GM12878 (cell line): Measurements from ENCODE around the gene CCDC39.

ENCODE experiments used
- ASH2L ChIP-seq: fragments of 300-600, 200-600 bp; sonication (generic); IDR thresholded peaks from 2 replicates; pipeline ENCODE4 v1.6.1; 2017; ENCODE audit warnings: low read depth, mild to moderate bottlenecking, borderline replicate concordance
- CBX5 ChIP-seq: sonication (generic); IDR thresholded peaks from 2 replicates; pipeline ENCODE4 v1.6.1; 2016; ENCODE audit warnings: low read depth, moderate library complexity, mild to moderate bottlenecking, inconsistent platforms
- CEBPB ChIP-seq, 2 experiments: fragments of 150-350 bp in 1 of 2; IDR thresholded peaks; 2 replicates each; pipeline ENCODE4 v1.6.1; 2012 to 2014; ENCODE audit warnings: low read depth in 2 of 2, low read length in 2 of 2, borderline replicate concordance in 1 of 2, inconsistent platforms in 1 of 2
- EP300 ChIP-seq, 2 experiments: fragments of 150-350 bp in 1 of 2; IDR thresholded peaks; 2 replicates each; pipeline ENCODE4 v1.6.1; 2011 to 2012; ENCODE audit warnings: low read depth in 2 of 2, low read length in 2 of 2, borderline replicate concordance in 1 of 2, improper control_type of control experiment in 1 of 2, inconsistent platforms in 1 of 2; ENCODE audit not compliant: control insufficient read depth in 1 of 2
- MYB ChIP-seq: fragments of 150-350 bp; IDR thresholded peaks from 2 replicates; pipeline ENCODE4 v1.6.1; 2014; ENCODE audit warnings: mild to moderate bottlenecking, low read depth, low read length, borderline replicate concordance
- POLR2AphosphoS5 ChIP-seq: IDR thresholded peaks from 2 replicates; pipeline ENCODE4 v1.6.1; 2011; ENCODE audit warnings: mild to moderate bottlenecking, low read length, inconsistent platforms
- RFX5 ChIP-seq: IDR thresholded peaks from 2 replicates; pipeline ENCODE4 v1.6.1; 2011; ENCODE audit warnings: low read depth, low read length, improper control_type of control experiment
- SIN3A ChIP-seq: IDR thresholded peaks from 2 replicates; pipeline ENCODE4 v1.6.1; 2012; ENCODE audit warnings: low read depth, low read length, improper control_type of control experiment
- ZSCAN29 ChIP-seq: fragments of 450-650 bp; IDR thresholded peaks from 2 replicates; pipeline ENCODE4 v1.6.1; 2017; ENCODE audit warnings: mild to moderate bottlenecking, moderate library complexity
- TF ChIP-seq, protein P1 (sequence below): IDR thresholded peaks from 2 replicates; pipeline ENCODE4 v1.6.1; 2012; ENCODE audit warnings: low read depth, low read length, improper control_type of control experiment
- TF ChIP-seq, protein P2 (sequence below), 3 experiments: IDR thresholded peaks in 2 of 3; conservative IDR thresholded peaks in 1 of 3; 2 replicates each; pipeline ENCODE4 v1.5.1; 2011; ENCODE audit warnings: low read depth in 3 of 3, low read length in 3 of 3, mild to moderate bottlenecking in 3 of 3, control low read depth in 2 of 3, moderate library complexity in 2 of 3, inconsistent platforms in 1 of 3, mixed read lengths in 1 of 3; ENCODE audit not compliant: control insufficient read depth in 2 of 3, insufficient read depth in 1 of 3; ENCODE audit errors: extremely low read depth in 1 of 3
- TF ChIP-seq, protein P3 (sequence below): IDR thresholded peaks from 2 replicates; pipeline ENCODE4 v1.6.1; 2012; ENCODE audit warnings: low read depth, low read length, improper control_type of control experiment

DNA sequence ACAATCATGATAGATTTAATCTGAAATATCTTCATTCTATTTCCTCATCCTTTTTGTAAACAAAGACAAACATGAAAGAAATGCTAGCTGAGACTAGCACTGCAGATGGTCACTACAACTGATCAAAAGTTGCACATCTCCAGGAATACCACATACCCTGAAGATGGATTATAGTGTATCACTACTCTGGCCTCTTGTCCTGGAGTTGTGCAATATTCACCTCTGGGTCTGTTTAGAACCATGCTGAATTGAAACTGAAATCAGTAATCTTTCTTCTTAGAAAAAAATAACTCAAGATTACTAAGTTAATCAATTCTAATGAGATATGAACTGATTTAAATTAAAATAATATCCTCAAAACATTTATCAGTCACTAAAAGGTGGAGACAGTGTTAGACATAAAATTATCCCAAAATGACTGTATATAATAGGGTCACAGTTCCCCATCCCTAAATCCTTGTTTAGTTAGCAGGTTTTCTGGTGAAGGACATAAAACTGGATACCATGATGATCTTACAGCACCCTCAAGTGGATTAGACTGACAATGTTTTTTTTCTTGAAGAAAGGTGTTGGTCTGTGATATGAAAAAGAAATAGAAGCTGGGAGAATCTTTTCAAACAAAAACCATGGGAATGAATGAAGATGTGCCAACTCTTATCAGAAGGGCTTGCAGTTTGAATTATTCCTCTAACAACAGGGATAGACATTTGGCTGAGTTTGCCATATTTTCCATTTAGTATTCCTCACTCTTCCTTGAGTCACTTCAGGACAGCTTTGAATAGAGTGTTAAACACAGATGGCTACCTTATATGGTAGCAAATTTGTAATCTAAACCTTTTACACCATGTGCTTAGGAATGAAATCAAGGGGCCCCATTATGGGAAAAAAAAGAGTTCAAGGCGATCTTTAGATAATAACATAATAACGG, 84.4 kb downstream of the CCDC39 start:
- no peak for TF ChIP-seq ZSCAN29
- TF ChIP-seq, protein P1, sequence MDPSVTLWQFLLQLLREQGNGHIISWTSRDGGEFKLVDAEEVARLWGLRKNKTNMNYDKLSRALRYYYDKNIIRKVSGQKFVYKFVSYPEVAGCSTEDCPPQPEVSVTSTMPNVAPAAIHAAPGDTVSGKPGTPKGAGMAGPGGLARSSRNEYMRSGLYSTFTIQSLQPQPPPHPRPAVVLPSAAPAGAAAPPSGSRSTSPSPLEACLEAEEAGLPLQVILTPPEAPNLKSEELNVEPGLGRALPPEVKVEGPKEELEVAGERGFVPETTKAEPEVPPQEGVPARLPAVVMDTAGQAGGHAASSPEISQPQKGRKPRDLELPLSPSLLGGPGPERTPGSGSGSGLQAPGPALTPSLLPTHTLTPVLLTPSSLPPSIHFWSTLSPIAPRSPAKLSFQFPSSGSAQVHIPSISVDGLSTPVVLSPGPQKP = no peak
- no peak for TF ChIP-seq RFX5
- TF ChIP-seq EP300 (IDR thresholded peaks at IDR 0.05; ENCODE audit: borderline replicate concordance in 1 of 2, control insufficient read depth in 1 of 2, low read depth in 2 of 2, low read length in 2 of 2) = no peak
- TF ChIP-seq, protein P2, sequence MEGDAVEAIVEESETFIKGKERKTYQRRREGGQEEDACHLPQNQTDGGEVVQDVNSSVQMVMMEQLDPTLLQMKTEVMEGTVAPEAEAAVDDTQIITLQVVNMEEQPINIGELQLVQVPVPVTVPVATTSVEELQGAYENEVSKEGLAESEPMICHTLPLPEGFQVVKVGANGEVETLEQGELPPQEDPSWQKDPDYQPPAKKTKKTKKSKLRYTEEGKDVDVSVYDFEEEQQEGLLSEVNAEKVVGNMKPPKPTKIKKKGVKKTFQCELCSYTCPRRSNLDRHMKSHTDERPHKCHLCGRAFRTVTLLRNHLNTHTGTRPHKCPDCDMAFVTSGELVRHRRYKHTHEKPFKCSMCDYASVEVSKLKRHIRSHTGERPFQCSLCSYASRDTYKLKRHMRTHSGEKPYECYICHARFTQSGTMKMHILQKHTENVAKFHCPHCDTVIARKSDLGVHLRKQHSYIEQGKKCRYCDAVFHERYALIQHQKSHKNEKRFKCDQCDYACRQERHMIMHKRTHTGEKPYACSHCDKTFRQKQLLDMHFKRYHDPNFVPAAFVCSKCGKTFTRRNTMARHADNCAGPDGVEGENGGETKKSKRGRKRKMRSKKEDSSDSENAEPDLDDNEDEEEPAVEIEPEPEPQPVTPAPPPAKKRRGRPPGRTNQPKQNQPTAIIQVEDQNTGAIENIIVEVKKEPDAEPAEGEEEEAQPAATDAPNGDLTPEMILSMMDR (IDR thresholded peaks at IDR 0.05 in 2 of 3, conservative IDR thresholded peaks at IDR 0.05 in 1 of 3; ENCODE audit: control insufficient read depth in 2 of 3, extremely low read depth in 1 of 3, insufficient read depth in 1 of 3, low read depth in 3 of 3, low read length in 3 of 3) = peak; percentile 38 to 72 (median 52); a peak in 5 of 6 replicates
- no peak for TF ChIP-seq CEBPB (IDR thresholded peaks at IDR 0.05; ENCODE audit: borderline replicate concordance in 1 of 2, low read depth in 2 of 2, low read length in 2 of 2)
- no peak for TF ChIP-seq SIN3A
- TF ChIP-seq POLR2AphosphoS5 = no peak
- TF ChIP-seq MYB = no peak
- TF ChIP-seq, protein P3, sequence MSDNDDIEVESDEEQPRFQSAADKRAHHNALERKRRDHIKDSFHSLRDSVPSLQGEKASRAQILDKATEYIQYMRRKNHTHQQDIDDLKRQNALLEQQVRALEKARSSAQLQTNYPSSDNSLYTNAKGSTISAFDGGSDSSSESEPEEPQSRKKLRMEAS = no peak
- TF ChIP-seq CBX5 = no peak
- no peak for TF ChIP-seq ASH2L
